Neural cell (in vitro differentiated cells): ENCODE measurements around the gene LRRC3. TPM values are rescaled to one million over a fixed set of nuclear protein-coding genes. Genes with fewer than 3 reads are reported as not detected.

Source experiments
- H2AFZ ChIP-seq: fragments of 200-600, 300-800 bp; sonication (generic), shearing (Covaris generic); 2 replicates; pipeline ENCODE4 v1.6.0; 2014; ENCODE audit warnings: low read depth, mild to moderate bottlenecking, antibody characterized with exemption, low read length, moderate library complexity
- H3F3A ChIP-seq: fragments of 200-600 bp; shearing (Covaris generic); 2 replicates; pipeline ENCODE4 v1.6.1; 2016; ENCODE audit warnings: mild to moderate bottlenecking, moderate library complexity, mixed read lengths, antibody characterized with exemption, low read length; ENCODE audit not compliant: insufficient read depth, poor library complexity, severe bottlenecking
- H3K27ac ChIP-seq: fragments of 200-600, 300-800 bp; sonication (generic), shearing (Covaris generic); 2 replicates; pipeline ENCODE4 v1.5.1; 2014; ENCODE audit warnings: mild to moderate bottlenecking, low read length, moderate library complexity
- H3K27me3 ChIP-seq: fragments of 300-800, 200-600 bp; sonication (generic), shearing (Covaris generic); 2 replicates; pipeline ENCODE4 v1.6.0; 2014; ENCODE audit warnings: mild to moderate bottlenecking, low read depth, low read length, moderate library complexity; ENCODE audit not compliant: insufficient read depth
- H3K36me3 ChIP-seq: fragments of 300-800, 200-600 bp; sonication (generic), shearing (Covaris generic); 2 replicates; pipeline ENCODE4 v1.5.1; 2014; ENCODE audit warnings: mild to moderate bottlenecking, antibody characterized with exemption, low read length, moderate library complexity; ENCODE audit not compliant: insufficient read depth
- H3K4me2 ChIP-seq: fragments of 300-800, 200-600 bp; sonication (generic), shearing (Covaris generic); 2 replicates; pipeline ENCODE4 v1.6.0; 2014; ENCODE audit warnings: mild to moderate bottlenecking, low read length
- H3K4me3 ChIP-seq: fragments of 300-800, 200-600 bp; sonication (generic), shearing (Covaris generic); 2 replicates; pipeline ENCODE4 v1.5.1; 2014; ENCODE audit warnings: mild to moderate bottlenecking, low read length, moderate library complexity
- H3K79me2 ChIP-seq: fragments of 200-600 bp; shearing (Covaris generic); replicated peaks from 2 replicates; pipeline ENCODE4 v1.6.0; 2014; ENCODE audit warnings: mild to moderate bottlenecking, low read length, moderate library complexity; ENCODE audit not compliant: insufficient read depth
- H3K9ac ChIP-seq: fragments of 300-800, 200-600 bp; sonication (generic), shearing (Covaris generic); 2 replicates; pipeline ENCODE4 v1.6.1; 2016; ENCODE audit warnings: mild to moderate bottlenecking, low read length, mixed read lengths
- H3K9me2 ChIP-seq: fragments of 200-600 bp; shearing (Covaris generic); 2 replicates; pipeline ENCODE4 v1.6.1; 2016; ENCODE audit warnings: mild to moderate bottlenecking, low read length, mixed read lengths; ENCODE audit not compliant: insufficient read depth
- H3K9me3 ChIP-seq: fragments of 200-600, 300-800 bp; sonication (generic), shearing (Covaris generic); 2 replicates; pipeline ENCODE4 v1.6.1; 2016; ENCODE audit warnings: mild to moderate bottlenecking, mixed run types, low read length, moderate library complexity, mixed read lengths
- H4K20me1 ChIP-seq: fragments of 200-600 bp; shearing (Covaris generic); 2 replicates; pipeline ENCODE4 v1.6.1; 2016; ENCODE audit warnings: mild to moderate bottlenecking, mixed run types; ENCODE audit not compliant: insufficient read depth
- EP300 ChIP-seq: fragments of 450-650 bp; conservative IDR thresholded peaks from 2 replicates; pipeline ENCODE4 v1.6.1; 2014; ENCODE audit warnings: antibody characterized with exemption, mild to moderate bottlenecking, moderate library complexity; ENCODE audit not compliant: poor library complexity, severe bottlenecking
- EZH2 ChIP-seq: fragments of 200-600, 300-800 bp; shearing (Covaris generic), sonication (generic); IDR thresholded peaks from 2 replicates; pipeline ENCODE4 v1.6.1; 2014; ENCODE audit warnings: antibody characterized with exemption, low read length, borderline replicate concordance, mild to moderate bottlenecking; ENCODE audit not compliant: insufficient read depth, poor library complexity, severe bottlenecking
- MXI1 ChIP-seq: fragments of 450-650 bp; conservative IDR thresholded peaks from 2 replicates; pipeline ENCODE4 v1.6.1; 2014; ENCODE audit warnings: antibody characterized with exemption, mild to moderate bottlenecking; ENCODE audit not compliant: poor library complexity, severe bottlenecking
- POLR2AphosphoS5 ChIP-seq: IDR thresholded peaks from 2 replicates; pipeline ENCODE4 v1.6.1; 2012
- RAD21 ChIP-seq: fragments of 450-650 bp; conservative IDR thresholded peaks from 2 replicates; pipeline ENCODE4 v1.6.1; 2014; ENCODE audit warnings: antibody characterized with exemption, mild to moderate bottlenecking, moderate library complexity
- SMC3 ChIP-seq: fragments of 450-650 bp; conservative IDR thresholded peaks from 2 replicates; pipeline ENCODE4 v1.6.1; 2014; ENCODE audit warnings: antibody characterized with exemption, mild to moderate bottlenecking, moderate library complexity; ENCODE audit not compliant: poor library complexity
- TAF1 ChIP-seq: IDR thresholded peaks from 2 replicates; pipeline ENCODE4 v1.6.1; 2012; ENCODE audit warnings: low read depth
- polyA plus RNA-seq: library from polyadenylated mRNA; depleted of rRNA; stranded (reverse); fragments of >200 nt; gene quantifications from 2 replicates; pipeline ENCODE4 v1.2.3, GENCODE V29; 2014
- TF ChIP-seq, protein P1 (sequence below): IDR thresholded peaks from 2 replicates; pipeline ENCODE4 v1.6.1; 2012; ENCODE audit warnings: borderline replicate concordance
- TF ChIP-seq, protein P2 (sequence below): fragments of 450-650 bp; IDR thresholded peaks from 2 replicates; pipeline ENCODE4 v1.5.1; 2014; ENCODE audit warnings: antibody characterized with exemption, mild to moderate bottlenecking, moderate library complexity; ENCODE audit not compliant: poor library complexity, severe bottlenecking

The LRRC3 gene
- polyA plus RNA-seq, 1 donor from 2014 or later = 3.8 TPM

DNA sequence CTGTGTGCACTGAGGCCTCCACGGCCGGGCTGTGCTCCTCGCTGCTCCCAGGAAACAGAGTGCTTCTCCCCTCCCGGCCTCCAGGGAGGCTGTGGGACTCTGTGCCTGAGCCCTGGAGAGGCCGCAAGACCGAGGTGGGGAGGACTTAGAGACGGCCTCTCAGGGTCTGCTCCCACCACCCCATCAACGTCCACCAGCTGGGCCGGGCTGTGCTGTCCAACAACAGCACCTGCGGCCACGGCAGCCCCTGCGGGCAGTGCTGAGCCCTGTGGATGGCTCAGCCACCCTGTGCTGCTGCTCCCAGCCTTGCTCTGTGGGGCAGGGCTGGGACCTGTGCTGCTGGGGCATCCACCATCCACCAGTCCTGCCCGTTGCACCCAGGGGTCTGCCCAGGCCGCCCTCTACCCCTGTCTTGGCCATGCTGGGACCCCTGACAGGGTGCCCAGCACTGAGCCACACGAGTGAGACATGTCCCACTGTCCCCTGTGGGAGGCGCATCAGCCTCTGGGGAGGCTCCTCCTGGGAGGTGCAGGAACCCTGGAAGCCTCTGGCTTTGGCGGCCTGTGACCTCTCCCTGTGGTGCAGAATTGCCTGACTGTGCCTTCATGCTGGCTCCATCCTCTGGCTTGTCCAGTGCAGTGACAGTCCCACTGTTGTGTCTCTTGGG lies 31.2 kb upstream of the LRRC3 start:
- no peaks in the 10 kb centered on the region for H3K9me3 ChIP-seq
- no peak overlapping the region for H3K4me3 ChIP-seq
- no peaks in the 10 kb centered on the region for H3K27me3 ChIP-seq
- H3K36me3 ChIP-seq = no peaks in the 10 kb centered on the region
- no peaks in the 10 kb centered on the region for H3K9me2 ChIP-seq
- no peak overlapping the region for H3K9ac ChIP-seq
- no peak overlapping the region for H2AFZ ChIP-seq
- TF ChIP-seq, protein P1, sequence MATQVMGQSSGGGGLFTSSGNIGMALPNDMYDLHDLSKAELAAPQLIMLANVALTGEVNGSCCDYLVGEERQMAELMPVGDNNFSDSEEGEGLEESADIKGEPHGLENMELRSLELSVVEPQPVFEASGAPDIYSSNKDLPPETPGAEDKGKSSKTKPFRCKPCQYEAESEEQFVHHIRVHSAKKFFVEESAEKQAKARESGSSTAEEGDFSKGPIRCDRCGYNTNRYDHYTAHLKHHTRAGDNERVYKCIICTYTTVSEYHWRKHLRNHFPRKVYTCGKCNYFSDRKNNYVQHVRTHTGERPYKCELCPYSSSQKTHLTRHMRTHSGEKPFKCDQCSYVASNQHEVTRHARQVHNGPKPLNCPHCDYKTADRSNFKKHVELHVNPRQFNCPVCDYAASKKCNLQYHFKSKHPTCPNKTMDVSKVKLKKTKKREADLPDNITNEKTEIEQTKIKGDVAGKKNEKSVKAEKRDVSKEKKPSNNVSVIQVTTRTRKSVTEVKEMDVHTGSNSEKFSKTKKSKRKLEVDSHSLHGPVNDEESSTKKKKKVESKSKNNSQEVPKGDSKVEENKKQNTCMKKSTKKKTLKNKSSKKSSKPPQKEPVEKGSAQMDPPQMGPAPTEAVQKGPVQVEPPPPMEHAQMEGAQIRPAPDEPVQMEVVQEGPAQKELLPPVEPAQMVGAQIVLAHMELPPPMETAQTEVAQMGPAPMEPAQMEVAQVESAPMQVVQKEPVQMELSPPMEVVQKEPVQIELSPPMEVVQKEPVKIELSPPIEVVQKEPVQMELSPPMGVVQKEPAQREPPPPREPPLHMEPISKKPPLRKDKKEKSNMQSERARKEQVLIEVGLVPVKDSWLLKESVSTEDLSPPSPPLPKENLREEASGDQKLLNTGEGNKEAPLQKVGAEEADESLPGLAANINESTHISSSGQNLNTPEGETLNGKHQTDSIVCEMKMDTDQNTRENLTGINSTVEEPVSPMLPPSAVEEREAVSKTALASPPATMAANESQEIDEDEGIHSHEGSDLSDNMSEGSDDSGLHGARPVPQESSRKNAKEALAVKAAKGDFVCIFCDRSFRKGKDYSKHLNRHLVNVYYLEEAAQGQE = no peak
- TF ChIP-seq RAD21 = no peak
- H3K79me2 ChIP-seq = no peaks in the 10 kb centered on the region
- no peak overlapping the region for H3K4me2 ChIP-seq
- no peaks in the 10 kb centered on the region for H3F3A ChIP-seq
- no peak overlapping the region for H3K27ac ChIP-seq
- H4K20me1 ChIP-seq = no peaks in the 10 kb centered on the region

DNA sequence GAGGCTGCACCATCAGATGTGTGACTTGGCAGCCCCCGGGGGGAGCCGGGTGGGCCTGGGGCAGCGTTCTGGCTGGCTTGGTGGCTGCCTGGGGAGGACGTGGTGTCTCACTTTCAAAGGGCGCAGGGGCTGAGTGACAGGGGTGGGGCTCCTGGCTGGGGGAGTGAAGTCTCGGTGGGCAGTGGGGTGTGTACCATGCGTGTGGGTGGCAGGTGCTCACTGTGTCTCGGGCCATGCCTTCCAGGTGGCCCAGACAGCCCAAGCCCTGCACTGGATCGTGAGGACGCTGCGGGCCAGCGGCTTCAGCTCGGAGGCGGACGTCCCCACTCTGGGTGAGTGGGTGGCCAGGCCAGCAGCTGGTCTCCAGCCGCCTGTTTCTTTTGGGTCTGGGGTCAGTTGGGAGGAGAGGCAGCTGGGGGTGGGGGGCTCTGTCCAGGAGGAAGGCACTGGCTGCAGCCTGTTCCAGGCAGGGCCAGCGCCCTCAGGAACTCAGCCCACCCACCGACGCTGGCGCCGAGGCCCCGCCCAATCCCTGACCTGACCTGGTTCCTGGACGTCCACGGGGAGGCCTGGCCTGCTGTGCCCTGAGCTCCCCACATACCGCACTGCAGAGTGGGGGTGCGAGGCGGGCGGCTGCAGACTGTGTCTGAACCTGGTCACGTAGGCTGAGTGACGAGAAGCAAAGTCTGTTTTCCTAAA lies 30.6 kb upstream of the LRRC3 start:
- no peaks in the 10 kb centered on the region for H3K79me2 ChIP-seq
- H3K27me3 ChIP-seq = no peaks in the 10 kb centered on the region
- no peaks in the 10 kb centered on the region for H3K9me3 ChIP-seq
- no peaks in the 10 kb centered on the region for H3K36me3 ChIP-seq
- no peak overlapping the region for H3K4me2 ChIP-seq
- no peak overlapping the region for H3K9ac ChIP-seq
- no peaks in the 10 kb centered on the region for H4K20me1 ChIP-seq
- no peak overlapping the region for H3K27ac ChIP-seq
- no peaks in the 10 kb centered on the region for H3F3A ChIP-seq
- no peak overlapping the region for H3K4me3 ChIP-seq
- no peaks in the 10 kb centered on the region for H3K9me2 ChIP-seq
- TF ChIP-seq EP300 (no peak), TAF1 (no peak), SMC3 (no peak), RAD21 (no peak), MXI1 (no peak), POLR2AphosphoS5 (no peak), EZH2 (no peak)
- TF ChIP-seq, protein P1 = no peak
- TF ChIP-seq, protein P2, sequence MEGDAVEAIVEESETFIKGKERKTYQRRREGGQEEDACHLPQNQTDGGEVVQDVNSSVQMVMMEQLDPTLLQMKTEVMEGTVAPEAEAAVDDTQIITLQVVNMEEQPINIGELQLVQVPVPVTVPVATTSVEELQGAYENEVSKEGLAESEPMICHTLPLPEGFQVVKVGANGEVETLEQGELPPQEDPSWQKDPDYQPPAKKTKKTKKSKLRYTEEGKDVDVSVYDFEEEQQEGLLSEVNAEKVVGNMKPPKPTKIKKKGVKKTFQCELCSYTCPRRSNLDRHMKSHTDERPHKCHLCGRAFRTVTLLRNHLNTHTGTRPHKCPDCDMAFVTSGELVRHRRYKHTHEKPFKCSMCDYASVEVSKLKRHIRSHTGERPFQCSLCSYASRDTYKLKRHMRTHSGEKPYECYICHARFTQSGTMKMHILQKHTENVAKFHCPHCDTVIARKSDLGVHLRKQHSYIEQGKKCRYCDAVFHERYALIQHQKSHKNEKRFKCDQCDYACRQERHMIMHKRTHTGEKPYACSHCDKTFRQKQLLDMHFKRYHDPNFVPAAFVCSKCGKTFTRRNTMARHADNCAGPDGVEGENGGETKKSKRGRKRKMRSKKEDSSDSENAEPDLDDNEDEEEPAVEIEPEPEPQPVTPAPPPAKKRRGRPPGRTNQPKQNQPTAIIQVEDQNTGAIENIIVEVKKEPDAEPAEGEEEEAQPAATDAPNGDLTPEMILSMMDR = no peak
- H2AFZ ChIP-seq = no peak overlapping the region
